GM19467 (cell line): ENCODE results near the gene MLIP.

Experiments
- ATAC-seq: cut with Tn5 transposase; IDR thresholded peaks from one replicate; pipeline ENCODE4 v1.9.1; 2021; ENCODE audit warnings: mild to moderate bottlenecking, moderate library complexity; ENCODE audit not compliant: unreplicated experiment

Gene MLIP

GRCh38 chr6:54096811-54097210 is 14.4 kb upstream of the MLIP start:
- ATAC-seq, result no peak

DNA sequence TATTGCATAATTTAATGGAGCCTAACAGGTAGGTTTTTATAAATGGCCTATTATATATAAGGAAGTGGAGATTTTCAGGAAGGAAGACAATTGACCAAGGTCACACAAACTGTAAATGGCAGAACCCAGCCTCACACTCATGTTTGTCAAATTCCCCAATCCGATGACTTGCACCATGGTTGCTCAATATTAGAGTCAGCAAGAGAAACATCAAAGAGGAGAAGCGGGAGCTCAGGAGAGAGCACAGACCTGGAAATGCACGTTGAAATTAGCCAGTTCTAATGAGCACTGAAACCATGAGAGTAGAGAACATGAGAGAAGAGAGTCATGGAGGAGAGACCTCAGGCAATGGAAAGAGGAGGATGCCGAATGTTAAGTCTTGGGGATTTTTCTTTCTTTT is 13.5 kb upstream of the MLIP start:
- no peak for ATAC-seq

DNA sequence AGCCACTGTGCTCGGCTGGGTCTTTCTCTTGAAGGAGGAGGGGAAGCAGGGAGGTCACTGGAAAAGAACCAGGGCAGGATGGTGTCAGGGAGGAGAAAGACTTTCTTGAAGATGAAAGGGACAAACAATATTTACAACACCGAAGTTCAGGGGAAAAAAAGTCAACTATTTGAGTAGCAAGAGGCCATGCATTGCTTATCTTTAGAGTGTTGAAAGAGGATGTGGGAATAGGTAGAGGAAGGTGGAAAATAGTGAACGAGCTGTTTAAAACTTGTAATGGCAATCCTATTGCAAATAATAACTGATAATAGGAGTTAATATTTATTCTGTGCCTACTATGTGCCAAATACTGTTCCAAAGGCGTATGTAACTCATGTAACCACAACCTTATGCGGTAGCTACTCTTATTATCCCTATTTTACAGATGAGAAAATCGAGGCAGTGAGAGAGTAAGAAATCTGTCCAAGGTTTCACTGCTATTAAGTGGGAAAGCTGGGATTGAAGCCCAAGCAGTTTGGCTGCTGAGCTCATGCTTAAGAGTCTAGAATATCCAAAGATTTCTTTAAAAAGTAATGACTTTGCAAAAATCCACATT is 12.7 kb upstream of the MLIP start:
- no peak for ATAC-seq

DNA sequence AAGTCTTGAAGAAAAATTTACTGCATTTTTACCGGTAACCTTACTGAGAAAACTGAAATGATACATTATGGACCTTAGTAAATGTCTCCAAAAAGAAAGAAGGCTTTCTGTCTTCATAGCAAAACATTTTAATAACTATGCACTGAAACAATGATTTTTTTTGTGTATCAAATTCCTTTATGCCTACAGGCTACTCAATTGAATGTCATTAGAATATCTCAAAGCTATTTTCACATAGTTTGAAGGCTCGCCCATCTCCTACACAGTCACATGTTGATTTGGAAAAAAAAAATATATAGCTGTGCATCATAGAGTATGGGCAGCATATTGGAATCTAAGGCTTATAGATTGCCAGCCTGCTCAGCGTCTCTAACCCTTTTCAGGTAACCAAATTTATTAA is 12.0 kb upstream of the MLIP start:
- ATAC-seq, result no peak

DNA sequence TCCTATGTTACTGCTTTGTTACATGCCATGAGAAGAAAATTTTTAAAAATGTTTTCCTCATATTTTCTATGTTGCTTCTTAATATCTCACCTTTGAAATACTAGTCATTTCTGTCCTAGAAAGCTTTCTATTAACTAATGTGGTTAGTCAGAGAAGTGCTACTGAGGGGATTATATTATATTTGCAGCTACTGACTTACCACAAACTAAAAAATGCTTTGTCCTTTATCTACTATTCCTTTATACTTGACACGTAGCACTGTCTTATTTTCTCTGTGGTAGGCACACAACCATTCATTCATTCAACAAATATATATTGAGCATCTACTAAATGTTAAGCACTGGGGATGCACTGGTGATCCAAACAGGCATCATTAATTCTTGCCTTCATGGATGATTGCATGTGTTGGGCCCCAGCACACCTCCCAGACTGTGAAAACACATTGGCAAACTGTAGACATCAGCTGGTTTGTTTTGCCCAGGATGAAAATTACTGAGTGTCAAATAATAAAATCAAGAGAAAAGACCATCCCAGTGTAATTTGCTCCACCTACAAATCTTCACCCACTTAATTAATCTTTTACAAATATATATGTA is 10.7 kb upstream of the MLIP start:
- peak; percentile 79 for ATAC-seq

DNA sequence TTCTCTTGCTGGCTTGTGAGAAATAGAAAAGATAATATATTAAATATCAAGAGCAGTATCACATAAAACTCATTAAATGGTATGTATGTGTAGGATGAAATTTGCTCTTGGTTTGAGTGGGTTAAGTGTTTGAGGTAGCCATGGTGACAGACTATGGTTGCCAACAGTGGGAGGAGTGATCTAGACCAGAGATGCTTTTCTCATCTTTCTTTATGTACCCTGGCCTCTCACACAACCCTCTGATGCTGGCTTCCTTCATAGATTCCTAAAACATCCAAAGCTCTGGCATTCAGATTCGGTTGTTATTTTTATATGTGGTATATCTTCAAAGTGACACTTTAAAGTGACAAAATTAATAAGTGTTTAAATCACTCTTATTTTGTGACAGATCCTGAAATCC is 9.0 kb upstream of the MLIP start:
- ATAC-seq, result no peak

DNA sequence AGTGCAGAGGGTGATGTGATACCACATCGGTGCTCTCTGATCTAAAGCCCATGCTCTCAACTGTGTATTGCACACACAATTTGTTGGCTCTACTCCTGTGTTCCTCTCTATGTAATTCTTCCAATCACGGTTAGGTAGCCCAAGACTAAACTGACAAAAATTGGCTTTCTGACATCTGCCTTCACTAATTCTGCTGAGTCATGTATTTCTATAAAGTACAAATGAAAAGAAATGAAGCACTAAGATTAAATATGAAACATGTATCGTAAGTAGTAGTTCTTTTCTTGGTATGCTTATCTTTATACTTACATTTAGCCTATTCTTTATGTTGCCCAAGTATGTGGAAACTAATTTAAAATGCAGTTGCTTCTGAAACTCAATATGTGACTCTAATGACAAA is 7.7 kb upstream of the MLIP start:
- ATAC-seq, result no peak

- no peak for ATAC-seq
These were observed 4.5 kb upstream of the MLIP start for GRCh38 chr6:54106727-54107126.

- ATAC-seq, result no peak
These were observed 3.7 kb upstream of the MLIP start for GRCh38 chr6:54107470-54108090.

DNA sequence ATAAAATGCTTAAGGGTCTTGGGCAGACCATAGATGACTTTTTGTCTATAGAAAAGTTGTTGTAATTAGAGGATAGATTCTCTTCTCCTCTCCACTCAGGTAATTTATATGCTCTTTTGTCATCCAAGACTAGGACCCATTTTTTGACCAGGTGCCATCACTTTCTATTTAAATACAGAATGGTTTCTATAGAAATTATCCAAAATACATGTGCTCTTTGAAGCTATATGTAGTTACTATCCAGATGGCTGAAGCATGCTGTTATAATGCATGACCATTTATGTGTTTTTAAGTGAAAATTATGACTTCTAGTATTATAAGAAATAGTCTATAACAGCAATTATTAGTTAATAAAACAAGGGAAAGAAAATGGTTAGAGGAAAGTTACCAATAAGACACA is 3.0 kb upstream of the MLIP start:
- ATAC-seq, result no peak

DNA sequence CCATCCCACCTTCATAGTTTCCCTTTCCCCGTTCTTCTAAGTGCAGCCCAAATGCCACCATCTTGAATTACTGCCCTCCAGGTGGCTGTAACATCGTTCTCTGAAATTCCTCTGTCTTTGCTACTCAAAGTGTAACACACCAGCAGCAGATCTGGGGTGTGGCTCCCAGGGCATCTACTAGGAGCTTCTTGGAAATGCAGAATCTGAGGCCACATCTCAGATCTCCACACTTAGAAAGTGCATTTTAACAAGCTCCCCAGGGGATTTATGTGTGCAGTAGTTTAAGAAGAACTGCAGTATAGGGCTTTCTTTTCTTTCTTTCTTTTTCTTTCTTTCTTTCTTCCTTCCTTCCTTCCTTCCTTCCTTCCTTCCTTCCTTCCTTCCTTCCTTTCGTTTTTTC is 1.7 kb upstream of the MLIP start:
- no peak for ATAC-seq

GRCh38 chr6:54112151-54112650 is 958 bp downstream of the MLIP start:
- ATAC-seq, result no peak

DNA sequence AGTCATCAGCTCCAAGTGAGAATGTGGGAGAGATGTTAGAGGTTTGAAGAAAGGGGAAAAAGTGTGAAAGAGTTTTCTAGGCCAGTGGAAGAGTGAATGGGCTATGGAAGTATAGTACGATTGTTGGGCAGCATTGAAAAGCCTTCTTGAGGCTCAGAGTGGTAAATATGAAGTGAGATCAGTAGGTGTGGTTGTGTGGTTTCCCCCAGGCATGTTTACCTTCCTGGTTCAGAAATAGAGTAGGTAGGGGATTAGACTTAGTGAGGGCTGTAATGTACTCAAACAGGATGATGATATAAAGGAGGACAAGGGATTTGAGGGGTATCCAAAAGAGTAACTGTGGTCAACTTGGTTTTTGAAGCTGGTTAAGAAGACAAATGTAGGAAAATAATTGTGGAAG is 3.7 kb downstream of the MLIP start:
- no peak for ATAC-seq

DNA sequence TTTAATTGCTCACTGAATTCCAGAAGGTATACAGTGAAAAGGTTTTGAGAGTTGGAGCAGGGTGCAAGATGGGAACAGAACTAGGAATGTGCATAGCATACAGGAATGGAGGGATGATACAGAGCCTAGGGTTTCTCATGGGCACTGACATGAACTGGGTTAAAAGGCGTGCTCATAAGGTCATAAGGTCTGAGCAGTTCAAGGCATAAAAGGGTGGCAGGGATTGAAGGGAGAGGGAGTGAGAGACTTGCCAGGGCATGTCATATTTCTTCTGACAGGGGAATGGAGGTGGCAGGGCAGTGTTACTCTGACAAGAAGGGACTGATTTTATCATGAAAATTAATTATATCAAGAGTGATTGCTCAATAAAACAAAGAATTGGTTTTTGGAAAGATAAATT is 4.7 kb downstream of the MLIP start:
- no peak for ATAC-seq

GRCh38 chr6:54118117-54118516 is 6.9 kb downstream of the MLIP start:
- ATAC-seq, result no peak

- no peak for ATAC-seq
These were observed 14.2 kb downstream of the MLIP start for GRCh38 chr6:54125493-54125892.

DNA sequence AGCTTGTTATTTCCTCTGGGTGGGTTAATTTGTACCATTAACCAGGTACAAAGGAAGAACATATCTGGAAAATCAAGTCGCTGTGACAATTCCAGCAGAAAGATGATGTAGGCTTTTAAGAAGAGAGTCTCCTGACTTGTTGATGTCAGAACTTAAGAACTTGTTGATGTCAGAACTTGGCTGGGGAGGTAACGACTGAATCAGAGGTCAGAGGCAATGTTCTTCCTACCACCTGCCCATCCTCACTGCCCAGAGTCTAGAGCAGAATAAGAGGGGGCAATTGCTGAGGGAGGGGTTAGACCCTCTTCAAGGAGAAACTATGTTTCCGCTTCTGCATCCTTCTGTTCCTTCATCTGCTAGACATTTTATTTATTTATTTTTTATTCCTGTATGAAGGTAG is 18.9 kb downstream of the MLIP start:
- no peak for ATAC-seq

DNA sequence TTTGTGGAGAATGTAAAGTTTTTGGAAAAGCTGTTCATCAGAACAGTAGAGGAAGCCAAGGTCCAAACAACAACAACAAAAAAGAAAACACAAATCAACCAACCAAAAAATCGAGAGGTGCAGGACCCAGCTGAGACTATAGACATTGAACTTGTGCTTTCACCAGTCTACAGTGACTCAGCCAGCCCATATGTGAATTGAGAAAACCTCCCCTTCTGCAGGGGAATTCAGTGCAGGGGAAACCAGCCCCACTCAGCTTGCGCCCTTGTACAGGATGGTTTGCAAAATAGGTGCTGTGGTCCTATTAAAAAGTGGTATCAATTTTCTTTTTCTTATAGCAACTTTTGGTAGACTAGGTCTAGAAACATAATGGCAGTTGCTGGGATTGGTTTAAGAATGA is 21.3 kb downstream of the MLIP start:
- no peak for ATAC-seq

- ATAC-seq, result no peak
These were observed 21.9 kb downstream of the MLIP start for GRCh38 chr6:54133186-54133585.

DNA sequence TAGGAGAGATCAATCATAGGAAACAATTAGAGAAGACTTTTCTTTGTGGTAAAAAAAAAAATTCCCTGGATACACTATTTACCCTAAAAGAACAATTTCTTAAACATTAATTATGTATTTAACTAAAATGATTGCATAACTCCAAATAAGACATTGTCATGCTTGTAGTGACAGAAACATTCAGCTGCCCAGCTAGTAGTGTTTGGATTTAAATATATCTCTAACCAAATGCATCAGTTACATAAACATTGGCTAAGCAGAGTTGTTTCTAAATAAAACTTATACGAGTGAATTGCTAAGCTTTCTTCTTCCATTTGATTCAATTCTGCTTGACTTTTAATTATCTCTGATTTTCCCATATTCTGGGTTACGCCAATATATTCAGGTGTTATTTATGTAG is 23.7 kb downstream of the MLIP start:
- ATAC-seq, result no peak

DNA sequence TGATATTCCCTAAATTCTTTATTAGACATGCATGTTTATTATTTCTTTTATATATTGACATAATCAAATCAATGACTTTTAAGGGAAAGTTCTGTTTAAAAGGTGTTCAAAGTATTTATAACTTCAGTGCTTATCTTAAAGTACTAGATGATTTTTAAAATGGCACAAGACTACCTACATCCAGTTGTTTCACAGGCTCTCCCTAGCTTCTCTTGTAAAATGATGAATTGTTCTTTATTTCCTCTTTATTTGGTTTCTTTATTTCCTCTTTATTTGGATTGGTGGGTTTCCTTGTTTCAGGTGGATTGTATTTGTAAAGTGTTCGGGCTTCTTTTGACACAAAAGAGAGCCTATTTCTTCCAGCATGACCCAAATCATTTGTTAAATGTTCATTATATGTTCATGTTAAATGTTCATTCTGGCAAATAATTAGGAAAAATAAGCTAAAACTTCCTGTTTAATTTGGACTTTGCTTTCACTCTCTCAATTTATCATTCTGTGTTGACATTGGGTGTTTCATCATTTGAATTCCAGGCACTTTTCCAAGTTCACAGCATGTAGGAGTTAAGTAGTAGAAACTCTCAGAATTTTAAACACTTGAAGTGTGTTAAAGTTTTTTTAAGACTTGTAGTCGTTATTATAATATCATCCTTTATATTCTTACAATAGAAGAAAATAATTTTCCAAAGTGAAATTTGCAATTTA is 24.6 kb downstream of the MLIP start:
- ATAC-seq, result no peak

- ATAC-seq, result no peak
These were observed 27.6 kb downstream of the MLIP start for GRCh38 chr6:54138795-54139194.
